ENCODE data around the gene ITGA3. TPM values are rescaled to one million over a fixed set of nuclear protein-coding genes. Genes with fewer than 3 reads are reported as not detected.
A peak's percentile ranks its signal among the peaks of the same experiment; 100 is the strongest.

ITGA3 gene
- polyA plus RNA-seq, 2 of the 4 experiments (the other 2 are of a cell fraction), result 141 to 268 TPM

GRCh38 chr17:50109207-50109606, 53.3 kb downstream of the ITGA3 start:
- 82% methylated on average over 7 of the region's 7 CpGs for WGBS (ENCODE audit: missing lambda C conversion rate)
- ATAC-seq (no peak), DNase-seq (ENCODE audit: low read depth in 1 of 2, low spot score in 1 of 2) (no peak), FAIRE-seq (no peak)
- Histone ChIP-seq H3K4me2 (no peak overlapping the region), H3K4me3 (no peak overlapping the region), H3K9me3 (no peaks in the 10 kb centered on the region), H3K4me1 (peaks cover 14% of the 10 kb centered on the region; the same call in 2 of the 3 replicates), H3K27ac (no peak overlapping the region)
- ChIA-PET POLR2A (no interaction called here), CTCF (interaction anchor here (0.9 to 60.2 kb wide), 10 partner anchors 4 to 188 kb away, joined by 3 to 1356 read pairs (median 8); partner anchors contain the start of genes PDK2, PPP1R9B and SAMD14)
- no peak for TF ChIP-seq TFCP2L1 (CRISPR knock-in tag; IDR thresholded peaks at IDR 0.05)
- no peak for TF ChIP-seq USF2 (IDR thresholded peaks at IDR 0.05)
- no peak for TF ChIP-seq ATOH8 (CRISPR knock-in tag; IDR thresholded peaks at IDR 0.05; ENCODE audit: low read depth)
- no peak for TF ChIP-seq MYC (IDR thresholded peaks at IDR 0.05; ENCODE audit: borderline replicate concordance, low read length)

GRCh38 chr17:50109785-50110184, 53.9 kb downstream of the ITGA3 start:
- FAIRE-seq, result no peak
- CTCF ChIA-PET, result interaction anchor here (1.4 to 60.2 kb wide), 7 partner anchors 5 to 188 kb away, joined by 4 to 1356 read pairs (median 11); partner anchors contain the start of genes PDK2, PPP1R9B and SAMD14
- WGBS (ENCODE audit: missing lambda C conversion rate), result 95% methylated on average over 15 of the region's 19 CpGs

GRCh38 chr17:50110591-50111349, 54.9 kb downstream of the ITGA3 start:
- no peak for TF ChIP-seq TP53 (CRISPR knock-in tag; IDR thresholded peaks at IDR 0.05)
- TF ChIP-seq HOXB13 (CRISPR knock-in tag; IDR thresholded peaks at IDR 0.05; ENCODE audit: low read depth), result no peak
- H3K9me3 ChIP-seq, result no peaks in the 10 kb centered on the region
- POLR2A ChIA-PET, result no interaction called here
- DNase-seq (ENCODE audit: low read depth in 1 of 2, low spot score in 1 of 2) (no peak), ATAC-seq (no peak), FAIRE-seq (no peak)
- H3K27ac ChIP-seq, result no peak overlapping the region
- WGBS (ENCODE audit: missing lambda C conversion rate), result 87% methylated on average over 19 of the region's 19 CpGs
- no peak overlapping the region for H3K4me3 ChIP-seq
- no peak overlapping the region for H3K4me2 ChIP-seq
- peaks cover 14% of the 10 kb centered on the region; the same call in 2 of the 3 replicates for H3K4me1 ChIP-seq
- CTCF ChIA-PET, result interaction anchor here (1.0 to 60.2 kb wide), 9 partner anchors 6 to 187 kb away, joined by 3 to 1356 read pairs (median 12); partner anchors contain the start of genes ITGA3, PDK2, PPP1R9B and SAMD14

More at GRCh38 chr17:50109785-50110184, 53.9 kb downstream of the ITGA3 start:
- Histone ChIP-seq H3K4me1 (peaks cover 14% of the 10 kb centered on the region; the same call in 2 of the 3 replicates), H3K27ac (no peak overlapping the region), H3K4me3 (no peak overlapping the region), H3K9me3 (no peaks in the 10 kb centered on the region), H3K4me2 (no peak overlapping the region)
- TF ChIP-seq CBX8 (IDR thresholded peaks at IDR 0.05), result no peak
- TF ChIP-seq HOXB5 (CRISPR knock-in tag; IDR thresholded peaks at IDR 0.05), result no peak
- no peak for TF ChIP-seq POLR2AphosphoS2 (conservative IDR thresholded peaks at IDR 0.05; ENCODE audit: low read length)
- no peak for TF ChIP-seq NR3C1 (IDR thresholded peaks at IDR 0.05)
- TF ChIP-seq TFCP2L1 (CRISPR knock-in tag; IDR thresholded peaks at IDR 0.05), result no peak
- no peak for TF ChIP-seq HDAC2 (IDR thresholded peaks at IDR 0.05)
- no peak for TF ChIP-seq FOSB (CRISPR knock-in tag; IDR thresholded peaks at IDR 0.05)
- ATAC-seq (no peak), DNase-seq (ENCODE audit: low read depth in 1 of 2, low spot score in 1 of 2) (no peak)
- POLR2A ChIA-PET, result no interaction called here

- CTCF ChIA-PET, result interaction anchor here (0.6 to 60.2 kb wide), 12 partner anchors 7 to 410 kb away, joined by 3 to 1356 read pairs (median 9); partner anchors contain the start of genes ITGA3, PDK2, PPP1R9B and SAMD14
- ATAC-seq, result peak in 1 of 2 experiments; percentile 22; a peak in 3 of 6 replicates
- FAIRE-seq, result no peak
- DNase-seq (ENCODE audit: low read depth in 1 of 2, low spot score in 1 of 2), result no peak
- Histone ChIP-seq H3K4me3 (no peak overlapping the region), H3K9me3 (no peaks in the 10 kb centered on the region), H3K27ac (peak overlapping the region in 1 of 2 experiments; percentile 20; a peak in 1 of 6 replicates), H3K4me1 (peaks cover 17% of the 10 kb centered on the region; the same call in 2 of the 3 replicates), H3K4me2 (no peak overlapping the region)
- WGBS (ENCODE audit: missing lambda C conversion rate), result 83% methylated on average over 10 of the region's 14 CpGs
- POLR2A ChIA-PET, result no interaction called here
- TF ChIP-seq HOXB5 (CRISPR knock-in tag; IDR thresholded peaks at IDR 0.05), result no peak
- no peak for TF ChIP-seq EHF (CRISPR knock-in tag; IDR thresholded peaks at IDR 0.05)
- TF ChIP-seq RARB (CRISPR knock-in tag; IDR thresholded peaks at IDR 0.05), result no peak
- TF ChIP-seq HDAC2 (IDR thresholded peaks at IDR 0.05), result no peak
- TF ChIP-seq POLR2AphosphoS2 (conservative IDR thresholded peaks at IDR 0.05; ENCODE audit: low read length), result no peak
- TF ChIP-seq CBX8 (IDR thresholded peaks at IDR 0.05), result no peak
- TF ChIP-seq RAD21 (conservative IDR thresholded peaks at IDR 0.05 in 1 of 2, IDR thresholded peaks at IDR 0.05 in 1 of 2), result no peak
- TF ChIP-seq NFE2L2 (conservative IDR thresholded peaks at IDR 0.05; ENCODE audit: low read length), result no peak
- TF ChIP-seq CBX2 (IDR thresholded peaks at IDR 0.05; ENCODE audit: borderline replicate concordance, low read depth), result no peak
- no peak for TF ChIP-seq EP300 (IDR thresholded peaks at IDR 0.05)
- TF ChIP-seq ELK1 (IDR thresholded peaks at IDR 0.05; ENCODE audit: low read depth, low read length), result no peak
These were observed 56.1 kb downstream of the ITGA3 start for GRCh38 chr17:50111673-50112655.

Measured in A549 (cell line).